K562 (cell line): ENCODE results near the gene LMAN2. TPM values are rescaled to one million over a fixed set of nuclear protein-coding genes. Genes with fewer than 3 reads are reported as not detected.

Experiments used
- ATF7 ChIP-seq: fragments of 450-650 bp; IDR thresholded peaks from 2 replicates; pipeline ENCODE4 v1.7.1; 2014; ENCODE audit warnings: mild to moderate bottlenecking, moderate library complexity
- CLOCK ChIP-seq: fragments of 250-450 bp; sonication (Bioruptor Pico); IDR thresholded peaks from 2 replicates; pipeline ENCODE4 v1.4.0; 2020; ENCODE audit warnings: mild to moderate bottlenecking, moderate library complexity, borderline replicate concordance
- GATA2 ChIP-seq: sonication (generic); formaldehyde crosslinking; IDR thresholded peaks from 2 replicates; pipeline ENCODE4 v1.4.0; 2020; ENCODE audit warnings: mild to moderate bottlenecking, missing genetic modification reagents
- NR4A1 ChIP-seq, 2 experiments: fragments of 250-450 bp in 1 of 2; fragments of 450-650 bp in 1 of 2; sonication (Bioruptor Pico) in 1 of 2; IDR thresholded peaks; 2 replicates each; pipeline versions ENCODE4 v1.4.0 to v1.6.1; 2016 to 2020; ENCODE audit warnings: mild to moderate bottlenecking in 2 of 2, missing compliant biosample characterization in 1 of 2, missing genetic modification characterization in 1 of 2, moderate library complexity in 1 of 2
- SP2 ChIP-seq: IDR thresholded peaks from 2 replicates; pipeline ENCODE4 v1.6.1; 2011; ENCODE audit warnings: mild to moderate bottlenecking, low read depth, low read length, moderate library complexity; ENCODE audit not compliant: poor library complexity, severe bottlenecking; ENCODE audit errors: extremely low read depth
- ZFP91 ChIP-seq: sonication (generic); formaldehyde crosslinking; IDR thresholded peaks from 2 replicates; pipeline ENCODE4 v1.8.0; 2022; ENCODE audit warnings: mild to moderate bottlenecking, missing genetic modification reagents
- ZNF274 ChIP-seq: IDR thresholded peaks from 2 replicates; pipeline ENCODE4 v1.6.1; 2011; ENCODE audit warnings: low read depth, mild to moderate bottlenecking, low read length, moderate library complexity, borderline replicate concordance
- ZNF764 ChIP-seq: fragments of 250-450 bp; sonication (Bioruptor Pico); IDR thresholded peaks from 2 replicates; pipeline ENCODE4 v1.4.0; 2020; ENCODE audit warnings: low read depth, mild to moderate bottlenecking, moderate library complexity
- ZNF785 ChIP-seq: fragments of 250-450 bp; sonication (Bioruptor Pico); IDR thresholded peaks from 2 replicates; pipeline ENCODE4 v1.4.0; 2020; ENCODE audit warnings: mild to moderate bottlenecking
- polyA plus RNA-seq, 8 experiments: library from polyadenylated mRNA; depleted of rRNA in 4 of 8; stranded (reverse) in 5 of 8; unstranded in 3 of 8; fragments of >200 nt; fragmentation: Nextera tagmentation in 2 of 8; fragmentation: Illumina TruSeq in 1 of 8; extraction: Ambion mirVana in 2 of 8; extraction: Trizol in 1 of 8; gene quantifications; 2 replicates each; pipeline versions ENCODE4 v1.2.1 to v1.2.3, GENCODE V29; 2011 to 2014; ENCODE audit warnings: inconsistent platforms in 1 of 8, missing spikeins in 1 of 8
- total RNA-seq, 7 experiments: library from RNA; depleted of rRNA in 6 of 7; stranded (reverse); fragments of >200 nt in 6 of 7; fragmentation: Illumina TruSeq in 2 of 7; extraction: Trizol in 2 of 7; gene quantifications; 2 replicates each; pipeline versions ENCODE4 v1.2.1 to v1.2.3, GENCODE V29; 2011 to 2021; ENCODE audit warnings: low replicate concordance in 1 of 7
- TF ChIP-seq, protein P1 (sequence below): fragments of 450-650 bp; IDR thresholded peaks from 2 replicates; pipeline ENCODE4 v1.6.1; 2016; ENCODE audit warnings: mild to moderate bottlenecking, moderate library complexity

Gene LMAN2
- total and polyA plus RNA-seq, 9 of the 15 experiments (the other 6 are each of a cell fraction or from before 2014, with no cell fraction given) = 2.7 to 254 (median 136) TPM

- TF ChIP-seq, protein P1, sequence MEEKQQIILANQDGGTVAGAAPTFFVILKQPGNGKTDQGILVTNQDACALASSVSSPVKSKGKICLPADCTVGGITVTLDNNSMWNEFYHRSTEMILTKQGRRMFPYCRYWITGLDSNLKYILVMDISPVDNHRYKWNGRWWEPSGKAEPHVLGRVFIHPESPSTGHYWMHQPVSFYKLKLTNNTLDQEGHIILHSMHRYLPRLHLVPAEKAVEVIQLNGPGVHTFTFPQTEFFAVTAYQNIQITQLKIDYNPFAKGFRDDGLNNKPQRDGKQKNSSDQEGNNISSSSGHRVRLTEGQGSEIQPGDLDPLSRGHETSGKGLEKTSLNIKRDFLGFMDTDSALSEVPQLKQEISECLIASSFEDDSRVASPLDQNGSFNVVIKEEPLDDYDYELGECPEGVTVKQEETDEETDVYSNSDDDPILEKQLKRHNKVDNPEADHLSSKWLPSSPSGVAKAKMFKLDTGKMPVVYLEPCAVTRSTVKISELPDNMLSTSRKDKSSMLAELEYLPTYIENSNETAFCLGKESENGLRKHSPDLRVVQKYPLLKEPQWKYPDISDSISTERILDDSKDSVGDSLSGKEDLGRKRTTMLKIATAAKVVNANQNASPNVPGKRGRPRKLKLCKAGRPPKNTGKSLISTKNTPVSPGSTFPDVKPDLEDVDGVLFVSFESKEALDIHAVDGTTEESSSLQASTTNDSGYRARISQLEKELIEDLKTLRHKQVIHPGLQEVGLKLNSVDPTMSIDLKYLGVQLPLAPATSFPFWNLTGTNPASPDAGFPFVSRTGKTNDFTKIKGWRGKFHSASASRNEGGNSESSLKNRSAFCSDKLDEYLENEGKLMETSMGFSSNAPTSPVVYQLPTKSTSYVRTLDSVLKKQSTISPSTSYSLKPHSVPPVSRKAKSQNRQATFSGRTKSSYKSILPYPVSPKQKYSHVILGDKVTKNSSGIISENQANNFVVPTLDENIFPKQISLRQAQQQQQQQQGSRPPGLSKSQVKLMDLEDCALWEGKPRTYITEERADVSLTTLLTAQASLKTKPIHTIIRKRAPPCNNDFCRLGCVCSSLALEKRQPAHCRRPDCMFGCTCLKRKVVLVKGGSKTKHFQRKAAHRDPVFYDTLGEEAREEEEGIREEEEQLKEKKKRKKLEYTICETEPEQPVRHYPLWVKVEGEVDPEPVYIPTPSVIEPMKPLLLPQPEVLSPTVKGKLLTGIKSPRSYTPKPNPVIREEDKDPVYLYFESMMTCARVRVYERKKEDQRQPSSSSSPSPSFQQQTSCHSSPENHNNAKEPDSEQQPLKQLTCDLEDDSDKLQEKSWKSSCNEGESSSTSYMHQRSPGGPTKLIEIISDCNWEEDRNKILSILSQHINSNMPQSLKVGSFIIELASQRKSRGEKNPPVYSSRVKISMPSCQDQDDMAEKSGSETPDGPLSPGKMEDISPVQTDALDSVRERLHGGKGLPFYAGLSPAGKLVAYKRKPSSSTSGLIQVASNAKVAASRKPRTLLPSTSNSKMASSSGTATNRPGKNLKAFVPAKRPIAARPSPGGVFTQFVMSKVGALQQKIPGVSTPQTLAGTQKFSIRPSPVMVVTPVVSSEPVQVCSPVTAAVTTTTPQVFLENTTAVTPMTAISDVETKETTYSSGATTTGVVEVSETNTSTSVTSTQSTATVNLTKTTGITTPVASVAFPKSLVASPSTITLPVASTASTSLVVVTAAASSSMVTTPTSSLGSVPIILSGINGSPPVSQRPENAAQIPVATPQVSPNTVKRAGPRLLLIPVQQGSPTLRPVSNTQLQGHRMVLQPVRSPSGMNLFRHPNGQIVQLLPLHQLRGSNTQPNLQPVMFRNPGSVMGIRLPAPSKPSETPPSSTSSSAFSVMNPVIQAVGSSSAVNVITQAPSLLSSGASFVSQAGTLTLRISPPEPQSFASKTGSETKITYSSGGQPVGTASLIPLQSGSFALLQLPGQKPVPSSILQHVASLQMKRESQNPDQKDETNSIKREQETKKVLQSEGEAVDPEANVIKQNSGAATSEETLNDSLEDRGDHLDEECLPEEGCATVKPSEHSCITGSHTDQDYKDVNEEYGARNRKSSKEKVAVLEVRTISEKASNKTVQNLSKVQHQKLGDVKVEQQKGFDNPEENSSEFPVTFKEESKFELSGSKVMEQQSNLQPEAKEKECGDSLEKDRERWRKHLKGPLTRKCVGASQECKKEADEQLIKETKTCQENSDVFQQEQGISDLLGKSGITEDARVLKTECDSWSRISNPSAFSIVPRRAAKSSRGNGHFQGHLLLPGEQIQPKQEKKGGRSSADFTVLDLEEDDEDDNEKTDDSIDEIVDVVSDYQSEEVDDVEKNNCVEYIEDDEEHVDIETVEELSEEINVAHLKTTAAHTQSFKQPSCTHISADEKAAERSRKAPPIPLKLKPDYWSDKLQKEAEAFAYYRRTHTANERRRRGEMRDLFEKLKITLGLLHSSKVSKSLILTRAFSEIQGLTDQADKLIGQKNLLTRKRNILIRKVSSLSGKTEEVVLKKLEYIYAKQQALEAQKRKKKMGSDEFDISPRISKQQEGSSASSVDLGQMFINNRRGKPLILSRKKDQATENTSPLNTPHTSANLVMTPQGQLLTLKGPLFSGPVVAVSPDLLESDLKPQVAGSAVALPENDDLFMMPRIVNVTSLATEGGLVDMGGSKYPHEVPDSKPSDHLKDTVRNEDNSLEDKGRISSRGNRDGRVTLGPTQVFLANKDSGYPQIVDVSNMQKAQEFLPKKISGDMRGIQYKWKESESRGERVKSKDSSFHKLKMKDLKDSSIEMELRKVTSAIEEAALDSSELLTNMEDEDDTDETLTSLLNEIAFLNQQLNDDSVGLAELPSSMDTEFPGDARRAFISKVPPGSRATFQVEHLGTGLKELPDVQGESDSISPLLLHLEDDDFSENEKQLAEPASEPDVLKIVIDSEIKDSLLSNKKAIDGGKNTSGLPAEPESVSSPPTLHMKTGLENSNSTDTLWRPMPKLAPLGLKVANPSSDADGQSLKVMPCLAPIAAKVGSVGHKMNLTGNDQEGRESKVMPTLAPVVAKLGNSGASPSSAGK = peak; percentile 14; the same call in 1 of the 2 replicates
- TF ChIP-seq NR4A1 (CRISPR knock-in tag; IDR thresholded peaks at IDR 0.05) (peak; percentile 19; the same call in 1 of the 2 replicates), NR4A1 (tag; IDR thresholded peaks at IDR 0.05) (no peak), SP2 (no peak), ZFP91 (CRISPR knock-in tag) (no peak), ZNF785 (no peak), GATA2 (CRISPR knock-in tag) (no peak), ATF7 (no peak), CLOCK (no peak), ZNF764 (no peak), ZNF274 (no peak)
Observed at GRCh38 chr5:177302354-177303110, 48.9 kb downstream of the LMAN2 start (continued).
